Spleen (tissue), 11 donors: ENCODE measurements around the gene ZNRF3. TPM values are rescaled to one million over a fixed set of nuclear protein-coding genes. Genes with fewer than 3 reads are reported as not detected.

Experiments
- DNase-seq: peaks from one replicate; pipeline ENCODE4 v3.0.0-alpha.2; 2020
- H3K27ac ChIP-seq, 8 donors: fragments of 200-600 bp; sonication (generic) in 7 of 8; 1 replicate in 4 of 8; 2 replicates in 4 of 8; pipeline versions ENCODE4 v1.5.0 to v1.8.0; 2016 to 2021; ENCODE audit warnings: inconsistent platforms in 4 of 8, mild to moderate bottlenecking in 4 of 8, moderate library complexity in 1 of 8
- H3K27me3 ChIP-seq, 7 donors: fragments of 200-600 bp; sonication (generic) in 6 of 7; replicated peaks in 1 of 7; 1 replicate in 4 of 7; 2 replicates in 3 of 7; pipeline versions ENCODE4 v1.5.0 to v1.8.0; 2016 to 2021; ENCODE audit warnings: inconsistent platforms in 3 of 7, mild to moderate bottlenecking in 1 of 7
- H3K36me3 ChIP-seq, 6 donors: fragments of 200-600 bp; sonication (generic) in 5 of 6; 1 replicate in 4 of 6; 2 replicates in 2 of 6; pipeline versions ENCODE4 v1.5.0 to v1.8.0; 2016 to 2021; ENCODE audit warnings: inconsistent platforms in 2 of 6
- H3K4me1 ChIP-seq, 6 donors: fragments of 200-600 bp; sonication (generic) in 5 of 6; 1 replicate in 3 of 6; 2 replicates in 3 of 6; pipeline versions ENCODE4 v1.5.0 to v1.8.0; 2016 to 2021; ENCODE audit warnings: inconsistent platforms in 3 of 6
- H3K4me3 ChIP-seq, 8 donors: fragments of 200-600 bp; sonication (generic) in 7 of 8; 1 replicate in 4 of 8; 2 replicates in 4 of 8; pipeline versions ENCODE4 v1.5.0 to v1.8.0; 2016 to 2021; ENCODE audit warnings: inconsistent platforms in 4 of 8, mild to moderate bottlenecking in 4 of 8, moderate library complexity in 2 of 8
- H3K9me3 ChIP-seq, 8 donors: fragments of 200-600 bp; sonication (generic) in 7 of 8; 1 replicate in 4 of 8; 2 replicates in 4 of 8; pipeline versions ENCODE4 v1.5.0 to v1.8.0; 2016 to 2021; ENCODE audit warnings: inconsistent platforms in 4 of 8
- CTCF ChIP-seq, 11 experiments: fragments of 200-600 bp in 7 of 11; fragments of 450-650 bp in 4 of 11; sonication (generic) in 4 of 11; IDR thresholded peaks in 8 of 11; conservative IDR thresholded peaks in 3 of 11; 1 replicate in 7 of 11; 2 replicates in 4 of 11; pipeline versions ENCODE4 v1.4.0 to v1.8.0; 2016 to 2021; ENCODE audit warnings: antibody characterized with exemption in 11 of 11, inconsistent platforms in 4 of 11, mild to moderate bottlenecking in 1 of 11
- POLR2A ChIP-seq, 3 donors: fragments of 450-650 bp; IDR thresholded peaks; one replicate each; pipeline ENCODE4 v1.5.1; 2017; ENCODE audit warnings: antibody characterized with exemption in 3 of 3, mild to moderate bottlenecking in 1 of 3
- POLR2AphosphoS5 ChIP-seq, 3 donors: sonication (generic); formaldehyde crosslinking; IDR thresholded peaks; one replicate each; pipeline ENCODE4 v1.5.1; 2017; ENCODE audit warnings: antibody characterized with exemption in 3 of 3
- WGBS, 5 donors: extraction: QIAGEN DNeasy Blood & Tissue Kit in 3 of 5; methylation state at CpG; one replicate each; pipeline versions ENCODE4 v1.1.5 to v1.1.7; 2013 to 2018; 5-methylcytosine and 5-hydroxymethylcytosine counted together
- intact Hi-C: fragments of 100-400 bp; cut with DNase I; formaldehyde crosslinking; loops from one replicate; pipeline ENCODE4 v1.15.0; 2023; ENCODE audit warnings: low total_unique reads
- polyA plus RNA-seq, 3 donors: library from polyadenylated mRNA; stranded (reverse); fragments of 200-250 nt; gene quantifications; one replicate each; pipeline ENCODE4 v1.2.1, GENCODE V29; 2013
- total RNA-seq, 7 donors: library from RNA; depleted of rRNA in 3 of 7; stranded (reverse); fragments of >200 nt in 3 of 7; fragmentation: NEBNext Ultra II Directional in 4 of 7; extraction: Animal tissue kit (Norgen Biotek cat#: 25700) in 4 of 7; gene quantifications; one replicate each; pipeline versions ENCODE4 v1.1.0 to v1.2.1, GENCODE V29; 2016 to 2021
- donor health status: healthy with polysubstance abuse.
- donor health status: DM: no; HTN: no; CAD: no; lungs with moderate emphysema.
- donor health status: DM: no; HTN: no; CAD: no.
- donor health status: Bipolar disorder and iron deficiency.
- donor health status: healthy.
- donor health status: DM: no; HTN: no; CAD: no.
- donor health status: DM: yes; HTN: yes; CAD: no.

Gene ZNRF3
- total and polyA plus RNA-seq, 10 donors, result 0.15 to 4.5 (median 2.6) TPM

- intact Hi-C loops, result no loop called here
- DNase-seq, result no peak
- H3K27me3 ChIP-seq, result peaks cover 0 to 2% (median 0%) of the 10 kb centered on the region in 7 donors
- H3K9me3 ChIP-seq, result peaks cover 0 to 10% (median 2%) of the 10 kb centered on the region in 8 donors
- no peak overlapping the region for H3K4me3 ChIP-seq
- no peak overlapping the region for H3K27ac ChIP-seq
- H3K4me1 ChIP-seq, result no peaks in the 10 kb centered on the region
- WGBS, 5 donors, result 91 to 95% (median 94%) methylated on average over 7 of the region's 7 CpGs
- TF ChIP-seq CTCF (IDR thresholded peaks at IDR 0.05 in 8 of 11, conservative IDR thresholded peaks at IDR 0.05 in 3 of 11), result no peak
- no peak for TF ChIP-seq POLR2AphosphoS5 (IDR thresholded peaks at IDR 0.05)
- TF ChIP-seq POLR2A (IDR thresholded peaks at IDR 0.05), result no peak
- peaks cover 0 to 3% (median 0%) of the 10 kb centered on the region in 6 donors for H3K36me3 ChIP-seq
Observed at GRCh38 chr22:28983190-28983589, 99.8 kb downstream of the ZNRF3 start.

DNA sequence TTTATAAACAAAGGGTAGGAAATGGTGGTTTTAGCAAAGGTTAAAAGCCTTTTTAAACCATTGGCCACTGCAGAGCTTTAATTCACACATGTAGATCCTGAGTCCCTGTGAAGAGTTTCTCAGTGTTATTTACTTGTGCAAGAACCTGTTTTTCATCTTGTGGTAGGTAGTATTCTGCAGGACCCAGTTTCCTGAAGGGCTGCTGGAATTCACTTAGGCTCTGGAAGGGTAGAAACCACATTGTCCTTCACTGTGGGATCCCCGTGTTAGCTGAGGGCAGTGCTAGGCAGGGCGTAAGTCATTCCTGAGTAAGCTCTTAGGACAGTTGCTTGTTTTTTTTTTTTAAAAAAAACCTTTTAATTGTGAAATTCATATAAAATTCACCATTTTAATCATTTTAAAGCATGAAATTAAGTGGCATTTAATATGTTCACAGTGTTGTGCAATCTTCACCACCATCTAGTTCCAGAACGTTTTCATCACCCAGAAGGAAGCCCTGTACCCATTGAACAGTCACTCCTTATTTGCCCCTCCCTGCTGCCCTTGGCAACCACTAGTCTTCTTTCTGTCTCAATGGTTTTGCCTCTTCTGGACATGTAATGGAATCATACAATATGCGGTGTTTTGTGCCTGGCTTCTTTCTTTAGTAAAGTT, 100.5 kb downstream of the ZNRF3 start:
- intact Hi-C loops, result no loop called here
- no peak overlapping the region for H3K4me3 ChIP-seq
- TF ChIP-seq POLR2AphosphoS5 (IDR thresholded peaks at IDR 0.05), result no peak
- no peaks in the 10 kb centered on the region for H3K27me3 ChIP-seq
- no peak overlapping the region for H3K27ac ChIP-seq
- H3K4me1 ChIP-seq, result no peaks in the 10 kb centered on the region
- DNase-seq, result no peak
- peaks cover 0 to 10% (median 2%) of the 10 kb centered on the region in 8 donors for H3K9me3 ChIP-seq
- H3K36me3 ChIP-seq, result peaks cover 0 to 3% (median 0%) of the 10 kb centered on the region in 6 donors
- 70 to 81% (median 75%) methylated on average over 4 of the region's 4 CpGs for WGBS, 5 donors

DNA sequence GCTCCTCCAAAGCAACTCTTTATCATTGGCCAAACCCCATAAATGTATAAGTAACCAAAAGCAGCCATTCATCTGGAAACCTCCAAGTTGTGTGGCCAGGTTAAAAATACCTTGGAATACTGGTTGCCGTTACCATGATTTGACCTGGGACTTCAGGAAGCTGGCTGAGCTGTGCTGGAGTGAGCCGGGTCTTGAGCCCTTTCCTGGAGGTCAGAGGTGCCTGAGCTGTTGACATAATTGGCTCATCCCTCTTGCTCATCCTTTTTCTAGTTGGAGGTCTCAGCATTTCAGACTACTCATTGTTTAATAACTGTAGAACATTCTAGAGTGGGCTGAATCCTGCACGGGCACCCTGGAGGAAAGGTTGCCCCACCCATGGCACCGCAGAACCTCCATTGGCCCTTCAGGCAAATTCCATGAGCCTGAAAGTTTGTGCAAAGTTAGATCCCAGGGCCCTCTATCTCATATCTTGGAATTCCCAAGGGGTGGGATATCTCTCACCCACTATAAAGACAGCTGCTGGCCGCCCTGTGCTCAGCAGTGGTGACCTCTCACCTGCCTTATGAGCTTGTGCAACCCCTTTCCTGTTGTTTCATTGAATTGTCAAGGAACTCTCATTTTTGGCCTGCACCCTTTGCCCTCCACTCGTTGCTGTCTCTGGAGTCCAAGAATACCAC, 101.2 kb downstream of the ZNRF3 start:
- H3K36me3 ChIP-seq, result peaks cover 0 to 3% (median 0%) of the 10 kb centered on the region in 6 donors
- H3K4me1 ChIP-seq, result no peaks in the 10 kb centered on the region
- H3K4me3 ChIP-seq, result no peak overlapping the region
- no peaks in the 10 kb centered on the region for H3K27me3 ChIP-seq
- 73 to 89% (median 80%) methylated on average over 6 of the region's 6 CpGs for WGBS, 5 donors
- intact Hi-C loops, result no loop called here
- H3K27ac ChIP-seq, result no peak overlapping the region
- H3K9me3 ChIP-seq, result peaks cover 0 to 10% (median 2%) of the 10 kb centered on the region in 8 donors
- TF ChIP-seq POLR2A (IDR thresholded peaks at IDR 0.05) (no peak), POLR2AphosphoS5 (IDR thresholded peaks at IDR 0.05) (no peak), CTCF (IDR thresholded peaks at IDR 0.05 in 8 of 11, conservative IDR thresholded peaks at IDR 0.05 in 3 of 11) (no peak)
- DNase-seq, result no peak

GRCh38 chr22:28985581-28986290, 102.4 kb downstream of the ZNRF3 start:
- intact Hi-C loops, result no loop called here
- TF ChIP-seq POLR2A (IDR thresholded peaks at IDR 0.05), result no peak
- no peak for TF ChIP-seq CTCF (IDR thresholded peaks at IDR 0.05 in 8 of 11, conservative IDR thresholded peaks at IDR 0.05 in 3 of 11)
- TF ChIP-seq POLR2AphosphoS5 (IDR thresholded peaks at IDR 0.05), result no peak

More at GRCh38 chr22:28985581-28986290, 102.4 kb downstream of the ZNRF3 start:
- Histone ChIP-seq H3K9me3 (peaks cover 0 to 10% (median 2%) of the 10 kb centered on the region in 8 donors), H3K27me3 (no peaks in the 10 kb centered on the region), H3K4me1 (no peaks in the 10 kb centered on the region), H3K36me3 (peaks cover 0 to 3% (median 0%) of the 10 kb centered on the region in 6 donors), H3K4me3 (no peak overlapping the region), H3K27ac (no peak overlapping the region)
- WGBS, 5 donors, result 86 to 93% (median 89%) methylated on average over 3 of the region's 3 CpGs
- DNase-seq, result no peak
